GM21526 (cell line): ENCODE results near the gene HTT.

ENCODE experiments used
- ATAC-seq: cut with Tn5 transposase; IDR thresholded peaks from one replicate; pipeline ENCODE4 v1.9.1; 2021; ENCODE audit warnings: moderate library complexity; ENCODE audit not compliant: unreplicated experiment, low FRiP score

The HTT gene

GRCh38 chr4:3074078-3074845 is at the start of gene HTT, which contains the start of gene HTT-AS:
TSS of gene HTT (plus strand) at chr4:3074681. CDS start at chr4:3074826, 145 bp downstream.
TSS of gene HTT-AS (minus strand) at chr4:3074538.
- ATAC-seq, result peak; percentile 65

GRCh38 chr4:3025881-3026280 is 48.6 kb upstream of the HTT start:
- no peak for ATAC-seq

- ATAC-seq, result no peak
These were observed 47.9 kb upstream of the HTT start for GRCh38 chr4:3026540-3026939.

- ATAC-seq, result no peak
These were observed 45.0 kb upstream of the HTT start for GRCh38 chr4:3029464-3029863.

GRCh38 chr4:3030566-3031356 is 43.7 kb upstream of the HTT start:
- no peak for ATAC-seq

- no peak for ATAC-seq
These were observed 43.0 kb upstream of the HTT start for GRCh38 chr4:3031357-3032082.

GRCh38 chr4:3034231-3034630 is 40.2 kb upstream of the HTT start:
- ATAC-seq, result no peak

- ATAC-seq, result no peak
These were observed 39.2 kb upstream of the HTT start for GRCh38 chr4:3035249-3035648.

GRCh38 chr4:3035674-3036073 is 38.8 kb upstream of the HTT start:
- ATAC-seq, result no peak

- no peak for ATAC-seq
These were observed 38.1 kb upstream of the HTT start for GRCh38 chr4:3036131-3036952.

- ATAC-seq, result no peak
These were observed 36.5 kb upstream of the HTT start for GRCh38 chr4:3037957-3038461.

- ATAC-seq, result no peak
These were observed 34.6 kb upstream of the HTT start for GRCh38 chr4:3039706-3040366.

- ATAC-seq, result peak; percentile 49
These were observed 33.9 kb upstream of the HTT start for GRCh38 chr4:3040452-3041191.

GRCh38 chr4:3041192-3042142 is 33.0 kb upstream of the HTT start:
- peak; percentile 22 for ATAC-seq

GRCh38 chr4:3042226-3042625 is 32.3 kb upstream of the HTT start:
- ATAC-seq, result no peak

GRCh38 chr4:3043282-3044020 is 31.0 kb upstream of the HTT start:
- ATAC-seq, result no peak
